HG03045 (cell line): ENCODE results near the gene PABPN1L.

Source experiments
- ATAC-seq: cut with Tn5 transposase; IDR thresholded peaks from one replicate; pipeline ENCODE4 v1.9.1; 2021; ENCODE audit warnings: mild to moderate bottlenecking, moderate library complexity; ENCODE audit not compliant: unreplicated experiment

Gene PABPN1L

GRCh38 chr16:88884569-88885271 is 18.3 kb upstream of the PABPN1L start:
- no peak for ATAC-seq

- ATAC-seq = no peak
Observed at GRCh38 chr16:88883946-88884345, 17.5 kb upstream of the PABPN1L start.

GRCh38 chr16:88883117-88883895 is 16.8 kb upstream of the PABPN1L start:
- no peak for ATAC-seq

GRCh38 chr16:88882358-88883030 is 16.0 kb upstream of the PABPN1L start:
- ATAC-seq = no peak

GRCh38 chr16:88881675-88882357 is 15.4 kb upstream of the PABPN1L start:
- no peak for ATAC-seq

GRCh38 chr16:88881007-88881615 is 14.7 kb upstream of the PABPN1L start:
- no peak for ATAC-seq

- ATAC-seq = no peak
Observed at GRCh38 chr16:88880226-88881006, 14.0 kb upstream of the PABPN1L start.

- ATAC-seq = no peak
Observed at GRCh38 chr16:88879788-88880055, 13.3 kb upstream of the PABPN1L start.

GRCh38 chr16:88878967-88879787 is 12.7 kb upstream of the PABPN1L start:
- no peak for ATAC-seq

GRCh38 chr16:88878356-88878755 is 11.9 kb upstream of the PABPN1L start:
- ATAC-seq = no peak

GRCh38 chr16:88877564-88878289 is 11.3 kb upstream of the PABPN1L start:
- ATAC-seq = no peak

GRCh38 chr16:88876942-88877526 is 10.6 kb upstream of the PABPN1L start:
- no peak for ATAC-seq

- ATAC-seq = no peak
Observed at GRCh38 chr16:88875703-88876234, 9.3 kb upstream of the PABPN1L start.

GRCh38 chr16:88874938-88875599 is 8.6 kb upstream of the PABPN1L start:
- ATAC-seq = no peak

GRCh38 chr16:88872650-88873331 is 6.3 kb upstream of the PABPN1L start:
- no peak for ATAC-seq

GRCh38 chr16:88871730-88872416 is 5.4 kb upstream of the PABPN1L start:
- ATAC-seq = no peak

- ATAC-seq = no peak
Observed at GRCh38 chr16:88871349-88871702, 4.9 kb upstream of the PABPN1L start.
